K562 (cell line): ENCODE data around the gene PRRT2. TPM values are rescaled to one million over a fixed set of nuclear protein-coding genes. Genes with fewer than 3 reads are reported as not detected.
A peak's percentile ranks its signal among the peaks of the same experiment; 100 is the strongest.

Experiments used
- CC2D1A ChIP-seq: fragments of 450-650 bp; IDR thresholded peaks from 2 replicates; pipeline ENCODE4 v1.6.1; 2017; ENCODE audit warnings: mild to moderate bottlenecking
- EGR1 ChIP-seq: fragments of 450-650 bp; conservative IDR thresholded peaks from 2 replicates; pipeline ENCODE4 v1.6.1; 2017; ENCODE audit warnings: mild to moderate bottlenecking
- ESRRB ChIP-seq: fragments of 250-450 bp; sonication (Bioruptor Pico); IDR thresholded peaks from 2 replicates; pipeline ENCODE4 v1.5.0; 2020; ENCODE audit warnings: mild to moderate bottlenecking, moderate library complexity, borderline replicate concordance
- ETV6 ChIP-seq, 3 experiments: fragments of 150-350 bp in 1 of 3; sonication (generic) in 1 of 3; formaldehyde crosslinking in 1 of 3; IDR thresholded peaks; 2 replicates each; pipeline versions ENCODE4 v1.6.1 to v1.8.0; 2014 to 2022; ENCODE audit warnings: borderline replicate concordance in 2 of 3, low read depth in 2 of 3, antibody characterized with exemption in 1 of 3, low read length in 1 of 3, mild to moderate bottlenecking in 1 of 3, missing genetic modification reagents in 1 of 3
- GABPA ChIP-seq: fragments of 200-800 bp; sonication (Bioruptor generic); conservative IDR thresholded peaks from 2 replicates; pipeline ENCODE4 v1.6.1; 2016; ENCODE audit warnings: low read depth, missing genetic modification characterization, missing compliant biosample characterization
- GABPB2 ChIP-seq: fragments of 250-450 bp; sonication (Bioruptor Pico); conservative IDR thresholded peaks from 2 replicates; pipeline ENCODE4 v1.5.1; 2021; ENCODE audit warnings: mild to moderate bottlenecking
- MYC ChIP-seq, 2 experiments: fragments of 250-450 bp in 1 of 2; sonication (Bioruptor Pico) in 1 of 2; IDR thresholded peaks; 2 replicates each; pipeline versions ENCODE4 v1.5.1 to v1.6.1; 2012 to 2021; ENCODE audit warnings: low read depth in 2 of 2, borderline replicate concordance in 1 of 2, improper control_type of control experiment in 1 of 2, low read length in 1 of 2, mild to moderate bottlenecking in 1 of 2, moderate library complexity in 1 of 2
- PTBP1 ChIP-seq: fragments of 200-400 bp; formaldehyde crosslinking; IDR thresholded peaks from 2 replicates; pipeline ENCODE4 v1.6.1; 2017; ENCODE audit warnings: low read depth, low read length
- RCOR1 ChIP-seq, 2 experiments: IDR thresholded peaks; 2 replicates each; pipeline ENCODE4 v1.6.1; 2012; ENCODE audit warnings: low read depth in 2 of 2, low read length in 2 of 2, borderline replicate concordance in 1 of 2, improper control_type of control experiment in 1 of 2
- SMARCB1 ChIP-seq: IDR thresholded peaks from 2 replicates; pipeline ENCODE4 v1.6.1; 2011; ENCODE audit warnings: improper control_type of control experiment, low read depth; ENCODE audit not compliant: insufficient read length
- SMARCE1 ChIP-seq: fragments of 450-650 bp; IDR thresholded peaks from 2 replicates; pipeline ENCODE4 v1.7.1; 2016; ENCODE audit warnings: mild to moderate bottlenecking
- TSC22D4 ChIP-seq: fragments of 450-650 bp; IDR thresholded peaks from 2 replicates; pipeline ENCODE4 v1.6.1; 2016; ENCODE audit warnings: missing genetic modification characterization, missing biosample characterization, control low read depth
- U2AF1 ChIP-seq: fragments of 200-400 bp; formaldehyde crosslinking; optimal IDR thresholded peaks from 2 replicates; pipeline ENCODE3; 2017; ENCODE audit warnings: mild to moderate bottlenecking, low read depth, low read length, moderate library complexity
- YBX1 ChIP-seq: fragments of 450-650 bp; IDR thresholded peaks from 2 replicates; pipeline ENCODE4 v1.7.1; 2016; ENCODE audit warnings: mild to moderate bottlenecking
- polyA plus RNA-seq, 8 experiments: library from polyadenylated mRNA; depleted of rRNA in 4 of 8; stranded (reverse) in 5 of 8; unstranded in 3 of 8; fragments of >200 nt; fragmentation: Nextera tagmentation in 2 of 8; fragmentation: Illumina TruSeq in 1 of 8; extraction: Ambion mirVana in 2 of 8; extraction: Trizol in 1 of 8; gene quantifications; 2 replicates each; pipeline versions ENCODE4 v1.2.1 to v1.2.3, GENCODE V29; 2011 to 2014; ENCODE audit warnings: inconsistent platforms in 1 of 8, missing spikeins in 1 of 8
- total RNA-seq, 7 experiments: library from RNA; depleted of rRNA in 6 of 7; stranded (reverse); fragments of >200 nt in 6 of 7; fragmentation: Illumina TruSeq in 2 of 7; extraction: Trizol in 2 of 7; gene quantifications; 2 replicates each; pipeline versions ENCODE4 v1.2.1 to v1.2.3, GENCODE V29; 2011 to 2021; ENCODE audit warnings: low replicate concordance in 1 of 7
- TF ChIP-seq, protein P1 (sequence below): fragments of 450-650 bp; formaldehyde crosslinking; conservative IDR thresholded peaks from 2 replicates; pipeline ENCODE4 v1.4.0; 2022; ENCODE audit warnings: mild to moderate bottlenecking, missing genetic modification characterization
- TF ChIP-seq, protein P2 (sequence below), 3 experiments: fragments of 200-800 bp in 1 of 3; sonication (Bioruptor generic) in 1 of 3; sonication (generic) in 1 of 3; formaldehyde crosslinking in 1 of 3; IDR thresholded peaks; 2 replicates each; pipeline versions ENCODE4 v1.6.1 to v1.8.0; 2016 to 2022; ENCODE audit warnings: mild to moderate bottlenecking in 2 of 3, missing compliant biosample characterization in 2 of 3, missing genetic modification characterization in 2 of 3, missing genetic modification reagents in 1 of 3
- TF ChIP-seq, protein P3 (sequence below): fragments of 250-450 bp; sonication (Bioruptor Pico); IDR thresholded peaks from 2 replicates; pipeline ENCODE4 v1.8.0; 2021; ENCODE audit warnings: moderate library complexity, mild to moderate bottlenecking, inconsistent platforms
- TF ChIP-seq, protein P4 (sequence below): conservative IDR thresholded peaks from 2 replicates; pipeline ENCODE4 v1.6.1; 2011; ENCODE audit warnings: low read depth, mild to moderate bottlenecking, low read length; ENCODE audit not compliant: control insufficient read depth
- TF ChIP-seq, protein P5 (sequence below): fragments of 450-650 bp; IDR thresholded peaks from 2 replicates; pipeline ENCODE4 v1.6.1; 2016

PRRT2 gene
- total and polyA plus RNA-seq, 9 of the 15 experiments (the other 6 are each of a cell fraction or from before 2014, with no cell fraction given) = 0.11 to 1.0 (median 0.42) TPM; not detected in 2

DNA sequence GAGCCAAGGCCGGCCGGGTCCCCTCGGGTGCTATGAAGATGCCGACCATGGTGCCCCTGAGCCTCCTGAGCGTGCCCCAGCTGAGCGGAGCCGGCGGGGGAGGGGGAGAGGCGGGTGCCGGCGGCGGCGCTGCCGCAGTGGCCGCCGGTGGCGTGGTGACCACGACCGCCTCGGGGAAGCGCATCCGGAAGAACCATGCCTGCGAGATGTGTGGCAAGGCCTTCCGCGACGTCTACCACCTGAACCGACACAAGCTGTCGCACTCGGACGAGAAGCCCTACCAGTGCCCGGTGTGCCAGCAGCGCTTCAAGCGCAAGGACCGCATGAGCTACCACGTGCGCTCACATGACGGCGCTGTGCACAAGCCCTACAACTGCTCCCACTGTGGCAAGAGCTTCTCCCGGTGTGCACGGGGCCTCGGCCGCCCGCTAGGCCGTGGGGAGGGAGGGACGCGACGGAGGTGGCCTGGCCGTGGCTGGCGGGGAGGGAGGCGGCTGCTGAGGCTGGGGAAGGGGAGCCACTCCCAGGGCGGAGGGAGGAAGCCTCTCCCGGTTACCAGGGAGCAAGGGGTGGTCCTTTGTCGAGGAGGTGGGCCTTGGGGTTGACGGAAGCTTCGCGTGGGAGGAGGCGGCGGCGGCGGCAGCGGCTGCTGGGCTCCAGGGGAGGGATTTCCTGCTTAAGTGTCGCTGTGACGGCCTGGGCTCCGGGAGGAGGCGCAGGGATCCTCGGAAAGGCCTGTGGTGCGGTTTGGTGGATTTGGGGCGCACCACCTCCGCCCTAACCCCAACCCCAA, 4.4 kb upstream of the PRRT2 start (continued):
- TF ChIP-seq SMARCE1 (no peak; the same call in 1 of the 2 replicates), ETV6 (IDR thresholded peaks at IDR 0.05; ENCODE audit: borderline replicate concordance in 1 of 2, low read depth in 2 of 2, low read length in 1 of 2) (no peak; a peak in 1 of 4 replicates), ETV6 (CRISPR knock-in tag; IDR thresholded peaks at IDR 0.05; ENCODE audit: borderline replicate concordance) (peak; percentile 90; the same call in 1 of the 2 replicates), PTBP1 (0 out of 2 replicates have a peak, but pooled peaks have one; percentile 18), U2AF1 (no peak), GABPB2 (CRISPR knock-in tag) (no peak), TSC22D4 (tag) (no peak), CC2D1A (no peak), MYC (IDR thresholded peaks at IDR 0.05; ENCODE audit: low read depth, low read length) (peak; percentile 81), MYC (CRISPR knock-in tag; IDR thresholded peaks at IDR 0.05; ENCODE audit: borderline replicate concordance, low read depth) (peak; percentile 92; the same call in 1 of the 2 replicates), YBX1 (no peak), EGR1 (peak; percentile 98), RCOR1 (IDR thresholded peaks at IDR 0.05; ENCODE audit: borderline replicate concordance in 1 of 2, low read depth in 2 of 2, low read length in 2 of 2) (peak in 1 of 2 experiments; percentile 7; a peak in 1 of 4 replicates), GABPA (peak; percentile 82), SMARCB1 (no peak), ESRRB (CRISPR knock-in tag) (no peak)
- TF ChIP-seq, protein P1, sequence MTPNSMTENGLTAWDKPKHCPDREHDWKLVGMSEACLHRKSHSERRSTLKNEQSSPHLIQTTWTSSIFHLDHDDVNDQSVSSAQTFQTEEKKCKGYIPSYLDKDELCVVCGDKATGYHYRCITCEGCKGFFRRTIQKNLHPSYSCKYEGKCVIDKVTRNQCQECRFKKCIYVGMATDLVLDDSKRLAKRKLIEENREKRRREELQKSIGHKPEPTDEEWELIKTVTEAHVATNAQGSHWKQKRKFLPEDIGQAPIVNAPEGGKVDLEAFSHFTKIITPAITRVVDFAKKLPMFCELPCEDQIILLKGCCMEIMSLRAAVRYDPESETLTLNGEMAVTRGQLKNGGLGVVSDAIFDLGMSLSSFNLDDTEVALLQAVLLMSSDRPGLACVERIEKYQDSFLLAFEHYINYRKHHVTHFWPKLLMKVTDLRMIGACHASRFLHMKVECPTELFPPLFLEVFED = no peak
- TF ChIP-seq, protein P2, sequence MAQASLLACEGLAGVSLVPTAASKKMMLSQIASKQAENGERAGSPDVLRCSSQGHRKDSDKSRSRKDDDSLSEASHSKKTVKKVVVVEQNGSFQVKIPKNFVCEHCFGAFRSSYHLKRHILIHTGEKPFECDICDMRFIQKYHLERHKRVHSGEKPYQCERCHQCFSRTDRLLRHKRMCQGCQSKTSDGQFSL (CRISPR knock-in tag; IDR thresholded peaks at IDR 0.05) = peak; percentile 84; the same call in 1 of the 2 replicates
- TF ChIP-seq, protein P2 (tag; IDR thresholded peaks at IDR 0.05) = no peak
- TF ChIP-seq, protein P3, sequence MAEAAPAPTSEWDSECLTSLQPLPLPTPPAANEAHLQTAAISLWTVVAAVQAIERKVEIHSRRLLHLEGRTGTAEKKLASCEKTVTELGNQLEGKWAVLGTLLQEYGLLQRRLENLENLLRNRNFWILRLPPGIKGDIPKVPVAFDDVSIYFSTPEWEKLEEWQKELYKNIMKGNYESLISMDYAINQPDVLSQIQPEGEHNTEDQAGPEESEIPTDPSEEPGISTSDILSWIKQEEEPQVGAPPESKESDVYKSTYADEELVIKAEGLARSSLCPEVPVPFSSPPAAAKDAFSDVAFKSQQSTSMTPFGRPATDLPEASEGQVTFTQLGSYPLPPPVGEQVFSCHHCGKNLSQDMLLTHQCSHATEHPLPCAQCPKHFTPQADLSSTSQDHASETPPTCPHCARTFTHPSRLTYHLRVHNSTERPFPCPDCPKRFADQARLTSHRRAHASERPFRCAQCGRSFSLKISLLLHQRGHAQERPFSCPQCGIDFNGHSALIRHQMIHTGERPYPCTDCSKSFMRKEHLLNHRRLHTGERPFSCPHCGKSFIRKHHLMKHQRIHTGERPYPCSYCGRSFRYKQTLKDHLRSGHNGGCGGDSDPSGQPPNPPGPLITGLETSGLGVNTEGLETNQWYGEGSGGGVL = no peak
- TF ChIP-seq, protein P4, sequence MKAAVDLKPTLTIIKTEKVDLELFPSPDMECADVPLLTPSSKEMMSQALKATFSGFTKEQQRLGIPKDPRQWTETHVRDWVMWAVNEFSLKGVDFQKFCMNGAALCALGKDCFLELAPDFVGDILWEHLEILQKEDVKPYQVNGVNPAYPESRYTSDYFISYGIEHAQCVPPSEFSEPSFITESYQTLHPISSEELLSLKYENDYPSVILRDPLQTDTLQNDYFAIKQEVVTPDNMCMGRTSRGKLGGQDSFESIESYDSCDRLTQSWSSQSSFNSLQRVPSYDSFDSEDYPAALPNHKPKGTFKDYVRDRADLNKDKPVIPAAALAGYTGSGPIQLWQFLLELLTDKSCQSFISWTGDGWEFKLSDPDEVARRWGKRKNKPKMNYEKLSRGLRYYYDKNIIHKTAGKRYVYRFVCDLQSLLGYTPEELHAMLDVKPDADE = peak; percentile 55
- TF ChIP-seq, protein P5, sequence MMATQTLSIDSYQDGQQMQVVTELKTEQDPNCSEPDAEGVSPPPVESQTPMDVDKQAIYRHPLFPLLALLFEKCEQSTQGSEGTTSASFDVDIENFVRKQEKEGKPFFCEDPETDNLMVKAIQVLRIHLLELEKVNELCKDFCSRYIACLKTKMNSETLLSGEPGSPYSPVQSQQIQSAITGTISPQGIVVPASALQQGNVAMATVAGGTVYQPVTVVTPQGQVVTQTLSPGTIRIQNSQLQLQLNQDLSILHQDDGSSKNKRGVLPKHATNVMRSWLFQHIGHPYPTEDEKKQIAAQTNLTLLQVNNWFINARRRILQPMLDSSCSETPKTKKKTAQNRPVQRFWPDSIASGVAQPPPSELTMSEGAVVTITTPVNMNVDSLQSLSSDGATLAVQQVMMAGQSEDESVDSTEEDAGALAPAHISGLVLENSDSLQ = peak; percentile 73
